PC-9 (cell line): ENCODE data around the gene NSMCE3. TPM values are rescaled to one million over a fixed set of nuclear protein-coding genes. Genes with fewer than 3 reads are reported as not detected.

ENCODE experiments used
- BruUV-seq: library from RNA; stranded (reverse); fragments of 400-500 nt; replicated peaks from 2 replicates; lab custom pipeline; 2021; lab: Mats Ljungman, UMichigan
- CTCF ChIA-PET: fragments of 300-600 bp; sonication (Branson Sonifier 250); formaldehyde crosslinking; loops from one replicate; lab custom pipeline; 2022; ENCODE audit warnings: antibody characterized with exemption; lab: Charles Lee
- POLR2A ChIA-PET: fragments of 300-600 bp; sonication (Branson Sonifier 250); formaldehyde crosslinking; loops from one replicate; lab custom pipeline; 2022; ENCODE audit warnings: antibody characterized with exemption; ENCODE audit not compliant: unreplicated experiment; lab: Charles Lee
- DNase-seq, 2 experiments: peaks; one replicate each; pipeline versions ENCODE4 v3.0.0 to v3.0.0-alpha.2; 2015 to 2022; ENCODE audit warnings: mixed read lengths in 1 of 2
- H2AFZ ChIP-seq: fragments of 200-600 bp; sonication (generic); 2 replicates; pipeline ENCODE4 v1.8.1; 2017; ENCODE audit warnings: antibody characterized with exemption
- H3F3A ChIP-seq: fragments of 200-600 bp; sonication (generic); 2 replicates; pipeline ENCODE4 v1.8.1; 2017; ENCODE audit warnings: antibody characterized with exemption, mild to moderate bottlenecking, low read depth; ENCODE audit not compliant: insufficient read depth
- H3K27ac ChIP-seq: fragments of 200-600 bp; sonication (generic); 2 replicates; pipeline ENCODE4 v1.6.1; 2016; ENCODE audit warnings: mixed run types
- H3K27me3 ChIP-seq: fragments of 200-600 bp; sonication (generic); 2 replicates; pipeline ENCODE4 v1.6.1; 2016; ENCODE audit warnings: low read depth, mixed run types; ENCODE audit not compliant: insufficient read depth
- H3K36me3 ChIP-seq: fragments of 200-600 bp; sonication (generic); 2 replicates; pipeline ENCODE4 v1.6.1; 2016; ENCODE audit warnings: low read depth, mixed run types
- H3K4me1 ChIP-seq: fragments of 200-600 bp; sonication (generic); replicated peaks from 2 replicates; pipeline ENCODE4 v1.6.1; 2016; ENCODE audit warnings: mixed run types; ENCODE audit not compliant: insufficient read depth
- H3K4me2 ChIP-seq: fragments of 200-600 bp; sonication (generic); 2 replicates; pipeline ENCODE4 v1.6.1; 2017; ENCODE audit warnings: mixed run types
- H3K4me3 ChIP-seq: fragments of 200-600 bp; sonication (generic); 2 replicates; pipeline ENCODE4 v1.6.1; 2016; ENCODE audit warnings: mixed run types
- H3K79me2 ChIP-seq: fragments of 200-600 bp; sonication (generic); 2 replicates; pipeline ENCODE4 v1.6.1; 2017; ENCODE audit warnings: low read depth, mixed run types
- H3K9me2 ChIP-seq: fragments of 200-600 bp; sonication (generic); 2 replicates; pipeline ENCODE4 v1.8.1; 2017; ENCODE audit warnings: mild to moderate bottlenecking; ENCODE audit not compliant: insufficient read depth
- H3K9me3 ChIP-seq: fragments of 200-600 bp; sonication (generic); 2 replicates; pipeline ENCODE4 v1.8.1; 2016; ENCODE audit warnings: low read depth; ENCODE audit not compliant: insufficient read depth
- H4K20me1 ChIP-seq: fragments of 200-600 bp; sonication (generic); 2 replicates; pipeline ENCODE4 v1.8.1; 2017; ENCODE audit not compliant: insufficient read depth
- CTCF ChIP-seq: fragments of 200-600 bp; sonication (generic); conservative IDR thresholded peaks from 2 replicates; pipeline ENCODE4 v1.6.1; 2017; ENCODE audit warnings: mixed run types, antibody characterized with exemption, mild to moderate bottlenecking, moderate library complexity
- EZH2 ChIP-seq: fragments of 200-600 bp; sonication (generic); IDR thresholded peaks from 2 replicates; pipeline ENCODE4 v1.8.0; 2017; ENCODE audit warnings: antibody characterized with exemption, low read depth
- intact Hi-C: fragments of 100-400 bp; cut with micrococcal nuclease; formaldehyde crosslinking; loops from one replicate; pipeline ENCODE4 v1.10.0; 2022; ENCODE audit not compliant: unreplicated experiment
- total RNA-seq: library from RNA; stranded (reverse); gene quantifications from 2 replicates; pipeline ENCODE4 v1.2.3, GENCODE V29; 2021

The NSMCE3 gene
- total RNA-seq, 1 experiment from 2014 or later: 4.0 TPM

GRCh38 chr15:29311696-29312095, 42.1 kb upstream of the NSMCE3 start:
- no peaks in the 10 kb centered on the region for H3K36me3 ChIP-seq
- TF ChIP-seq EZH2 (no peak), CTCF (no peak)
- POLR2A ChIA-PET: no interaction called here

GRCh38 chr15:29309139-29309538, 39.5 kb upstream of the NSMCE3 start:
- no TSS peak for BruUV-seq
- H3K4me3 ChIP-seq: no peak overlapping the region
- H3K36me3 ChIP-seq: no peaks in the 10 kb centered on the region
- no peaks in the 10 kb centered on the region for H3K4me1 ChIP-seq
- intact Hi-C loops: no loop called here
- H2AFZ ChIP-seq: no peak overlapping the region
- DNase-seq: no peak
- no peaks in the 10 kb centered on the region for H3K9me2 ChIP-seq
- H3K4me2 ChIP-seq: no peak overlapping the region
- no peaks in the 10 kb centered on the region for H3K79me2 ChIP-seq
- H3K27ac ChIP-seq: no peak overlapping the region
- ChIA-PET POLR2A (no interaction called here), CTCF (no interaction called here)
- H3K27me3 ChIP-seq: peaks cover 24% of the 10 kb centered on the region; the same call in 1 of the 2 replicates
- no peaks in the 10 kb centered on the region for H4K20me1 ChIP-seq
- no peaks in the 10 kb centered on the region for H3K9me3 ChIP-seq
- TF ChIP-seq CTCF: no peak
- TF ChIP-seq EZH2: no peak
- H3F3A ChIP-seq: no peaks in the 10 kb centered on the region

More at GRCh38 chr15:29311696-29312095, 42.1 kb upstream of the NSMCE3 start:
- CTCF ChIA-PET: no interaction called here
- no peaks in the 10 kb centered on the region for H3K79me2 ChIP-seq
- H3K27me3 ChIP-seq: peaks cover 32% of the 10 kb centered on the region
- no peaks in the 10 kb centered on the region for H3K9me2 ChIP-seq
- no TSS peak for BruUV-seq
- no peak overlapping the region for H3K4me2 ChIP-seq
- H3F3A ChIP-seq: no peaks in the 10 kb centered on the region
- no peak for DNase-seq
- no peak overlapping the region for H3K4me3 ChIP-seq
- no peaks in the 10 kb centered on the region for H3K9me3 ChIP-seq
- no peak overlapping the region for H2AFZ ChIP-seq
- no peaks in the 10 kb centered on the region for H3K4me1 ChIP-seq
- intact Hi-C loops: no loop called here
- no peaks in the 10 kb centered on the region for H4K20me1 ChIP-seq
- H3K27ac ChIP-seq: no peak overlapping the region

- H3K36me3 ChIP-seq: no peaks in the 10 kb centered on the region
- POLR2A ChIA-PET: no interaction called here
- no peaks in the 10 kb centered on the region for H3K9me2 ChIP-seq
- no peak for DNase-seq
- no peaks in the 10 kb centered on the region for H3F3A ChIP-seq
- no peak overlapping the region for H2AFZ ChIP-seq
- no peak overlapping the region for H3K4me3 ChIP-seq
- H3K79me2 ChIP-seq: no peaks in the 10 kb centered on the region
- no peak for TF ChIP-seq EZH2
- TF ChIP-seq CTCF: no peak
- no TSS peak for BruUV-seq
- peaks cover 24% of the 10 kb centered on the region; the same call in 1 of the 2 replicates for H3K27me3 ChIP-seq
- H3K4me1 ChIP-seq: no peaks in the 10 kb centered on the region
- H3K27ac ChIP-seq: no peak overlapping the region
- no peak overlapping the region for H3K4me2 ChIP-seq
- no peaks in the 10 kb centered on the region for H4K20me1 ChIP-seq
- H3K9me3 ChIP-seq: no peaks in the 10 kb centered on the region
- intact Hi-C loops: no loop called here
- CTCF ChIA-PET: no interaction called here
Measured at GRCh38 chr15:29308299-29308698, 38.7 kb upstream of the NSMCE3 start.
